Common myeloid progenitor, CD34-positive (primary cell): ENCODE measurements around the gene OPCML.

Source experiments
- CTCF ChIA-PET: fragments of 350-600 bp; sonication (Branson Sonifier 250); formaldehyde crosslinking; loops from one replicate; lab custom pipeline; 2021; ENCODE audit warnings: antibody characterized with exemption; lab: Charles Lee
- POLR2A ChIA-PET: fragments of 350-600 bp; sonication (Branson Sonifier 250); formaldehyde crosslinking; loops from one replicate; lab custom pipeline; 2021; ENCODE audit warnings: antibody characterized with exemption; lab: Charles Lee
- DNase-seq, 3 donors: peaks; one replicate each; pipeline versions ENCODE4 v3.0.0 to v3.0.0-alpha.2; 2013
- H3K27ac ChIP-seq, 2 experiments: 1 replicate in 1 of 2; 2 replicates in 1 of 2; pipeline ENCODE4 v1.7.0; 2013; ENCODE audit warnings: inconsistent platforms in 2 of 2, low read length in 2 of 2, mild to moderate bottlenecking in 2 of 2, low read depth in 1 of 2, moderate library complexity in 1 of 2; ENCODE audit not compliant: severe bottlenecking in 2 of 2, insufficient read depth in 1 of 2, poor library complexity in 1 of 2
- H3K27me3 ChIP-seq, 5 experiments: replicated peaks in 2 of 5; 1 replicate in 3 of 5; 2 replicates in 2 of 5; pipeline versions ENCODE4 v1.6.1 to v1.7.0; 2013; ENCODE audit warnings: low read length in 4 of 5, mild to moderate bottlenecking in 2 of 5, moderate library complexity in 2 of 5, inconsistent platforms in 1 of 5; ENCODE audit not compliant: insufficient read depth in 5 of 5, control insufficient read depth in 4 of 5
- H3K36me3 ChIP-seq, 4 experiments: 1 replicate in 2 of 4; 2 replicates in 2 of 4; pipeline versions ENCODE4 v1.6.1 to v1.7.0; 2013; ENCODE audit warnings: low read length in 3 of 4, control low read depth in 1 of 4, mild to moderate bottlenecking in 1 of 4; ENCODE audit not compliant: control insufficient read depth in 4 of 4, insufficient read depth in 4 of 4
- H3K4me1 ChIP-seq, 4 experiments: 1 replicate in 3 of 4; 2 replicates in 1 of 4; pipeline versions ENCODE4 v1.6.1 to v1.7.1; 2013; ENCODE audit warnings: low read length in 3 of 4, mild to moderate bottlenecking in 3 of 4, control low read depth in 1 of 4, inconsistent platforms in 1 of 4, moderate library complexity in 1 of 4; ENCODE audit not compliant: control insufficient read depth in 4 of 4, insufficient read depth in 4 of 4; ENCODE audit errors: control extremely low read depth in 1 of 4
- H3K4me3 ChIP-seq, 7 experiments: 1 replicate in 4 of 7; 2 replicates in 3 of 7; pipeline versions ENCODE4 v1.5.1 to v1.7.0; 2013; ENCODE audit warnings: mild to moderate bottlenecking in 7 of 7, low read length in 6 of 7, moderate library complexity in 6 of 7, inconsistent platforms in 2 of 7, low read depth in 2 of 7, control low read depth in 1 of 7; ENCODE audit not compliant: insufficient read depth in 4 of 7, control insufficient read depth in 1 of 7; ENCODE audit errors: extremely low read depth in 1 of 7
- H3K9me3 ChIP-seq, 5 experiments: 1 replicate in 4 of 5; 2 replicates in 1 of 5; pipeline versions ENCODE4 v1.6.1 to v1.7.1; 2013; ENCODE audit warnings: low read length in 4 of 5, mild to moderate bottlenecking in 2 of 5, inconsistent platforms in 1 of 5, low read depth in 1 of 5, moderate library complexity in 1 of 5; ENCODE audit not compliant: control insufficient read depth in 4 of 5, insufficient read depth in 2 of 5; ENCODE audit errors: control extremely low read depth in 1 of 5
- WGBS: methylation state at CpG from one replicate; pipeline ENCODE4 v1.1.5; 2013; ENCODE audit not compliant: insufficient coverage; 5-methylcytosine and 5-hydroxymethylcytosine counted together

OPCML gene

GRCh38 chr11:133166662-133167061, 365.6 kb downstream of the OPCML start:
- DNase-seq: no peak
- ChIA-PET POLR2A (no interaction called here), CTCF (interaction anchor here (1.6 to 3.0 kb wide), 5 partner anchors 8 to 34 kb away, joined by 4 to 8 read pairs (median 5); no protein-coding TSS in a partner anchor)
- WGBS: 95% methylated on average over 3 of the region's 3 CpGs
- H3K9me3 ChIP-seq: no peaks in the 10 kb centered on the region
- peaks cover 0 to 4% (median 2%) of the 10 kb centered on the region in 5 experiments for H3K27me3 ChIP-seq
- H3K36me3 ChIP-seq: no peaks in the 10 kb centered on the region
- no peak overlapping the region for H3K4me3 ChIP-seq
- no peak overlapping the region for H3K27ac ChIP-seq
- H3K4me1 ChIP-seq: no peaks in the 10 kb centered on the region

GRCh38 chr11:133164986-133165385, 367.3 kb downstream of the OPCML start:
- peaks cover 0 to 4% (median 1%) of the 10 kb centered on the region in 4 experiments for H3K4me1 ChIP-seq
- H3K36me3 ChIP-seq: no peaks in the 10 kb centered on the region
- ChIA-PET POLR2A (no interaction called here), CTCF (interaction anchor here (1.0 to 4.7 kb wide), 10 partner anchors 8 to 85 kb away, joined by 4 to 24 read pairs (median 5); no protein-coding TSS in a partner anchor)
- DNase-seq: no peak
- no peak overlapping the region for H3K4me3 ChIP-seq
- no peak overlapping the region for H3K27ac ChIP-seq
- H3K27me3 ChIP-seq: peaks cover 0 to 4% (median 2%) of the 10 kb centered on the region in 5 experiments
- H3K9me3 ChIP-seq: no peaks in the 10 kb centered on the region
- WGBS: 96% methylated on average over 7 of the region's 7 CpGs

GRCh38 chr11:133163463-133164419, 368.6 kb downstream of the OPCML start:
- H3K9me3 ChIP-seq: no peaks in the 10 kb centered on the region
- POLR2A ChIA-PET: no interaction called here
- DNase-seq: peak; percentile 63 to 79 (median 73)
- peaks cover 0 to 5% (median 2%) of the 10 kb centered on the region in 5 experiments for H3K27me3 ChIP-seq
- CTCF ChIA-PET: interaction anchor here (0.7 to 4.7 kb wide), 9 partner anchors 8 to 84 kb away, joined by 3 to 24 read pairs (median 4); no protein-coding TSS in a partner anchor
- H3K36me3 ChIP-seq: no peaks in the 10 kb centered on the region
- 55% methylated on average over 7 of the region's 12 CpGs for WGBS
- peaks cover 0 to 4% (median 1%) of the 10 kb centered on the region in 4 experiments for H3K4me1 ChIP-seq
- no peak overlapping the region for H3K27ac ChIP-seq
- no peak overlapping the region for H3K4me3 ChIP-seq

- H3K4me3 ChIP-seq: no peak overlapping the region
- ChIA-PET CTCF (interaction anchor here (1.4 to 4.7 kb wide), 2 partner anchors 10 to 83 kb away, joined by 4 to 24 read pairs; no protein-coding TSS in a partner anchor), POLR2A (no interaction called here)
- H3K27ac ChIP-seq: no peak overlapping the region
- H3K4me1 ChIP-seq: peaks cover 0 to 5% (median 2%) of the 10 kb centered on the region in 4 experiments
- H3K9me3 ChIP-seq: no peaks in the 10 kb centered on the region
- peaks cover 0 to 14% (median 5%) of the 10 kb centered on the region in 5 experiments for H3K27me3 ChIP-seq
- DNase-seq: no peak
- no peaks in the 10 kb centered on the region for H3K36me3 ChIP-seq
- 96% methylated on average over 11 of the region's 12 CpGs for WGBS
Measured at GRCh38 chr11:133162227-133162626, 370.1 kb downstream of the OPCML start.

GRCh38 chr11:133160754-133161153, 371.5 kb downstream of the OPCML start:
- Histone ChIP-seq H3K4me3 (no peak overlapping the region), H3K4me1 (peaks cover 0 to 6% (median 2%) of the 10 kb centered on the region in 4 experiments), H3K36me3 (no peaks in the 10 kb centered on the region), H3K9me3 (no peaks in the 10 kb centered on the region), H3K27me3 (peaks cover 0 to 25% (median 6%) of the 10 kb centered on the region in 5 experiments), H3K27ac (no peak overlapping the region)
- no peak for DNase-seq
- POLR2A ChIA-PET: no interaction called here
- 95% methylated on average over 4 of the region's 7 CpGs for whole genome bisulfite sequencing
- CTCF ChIA-PET: no interaction called here

GRCh38 chr11:133156986-133157745, 375.1 kb downstream of the OPCML start:
- POLR2A ChIA-PET: no interaction called here
- Histone ChIP-seq H3K27me3 (peaks cover 2 to 53% (median 15%) of the 10 kb centered on the region in 5 experiments), H3K9me3 (no peaks in the 10 kb centered on the region), H3K4me1 (peaks cover 0 to 6% (median 2%) of the 10 kb centered on the region in 4 experiments), H3K27ac (no peak overlapping the region), H3K4me3 (no peak overlapping the region), H3K36me3 (no peaks in the 10 kb centered on the region)
- CTCF ChIA-PET: interaction anchor here (1.0 to 5.3 kb wide), 4 partner anchors 8 to 76 kb away, joined by 3 to 25 read pairs (median 6); no protein-coding TSS in a partner anchor
- 53% methylated on average over 17 of the region's 17 CpGs for WGBS
- DNase-seq: peak; percentile 41 to 78 (median 62)
